ENCODE data around the gene POLQ. TPM values are rescaled to one million over a fixed set of nuclear protein-coding genes. Genes with fewer than 3 reads are reported as not detected.

Gene POLQ
- total and polyA plus RNA-seq, 2 of the 8 experiments (the other 6 are each of a cell fraction or from before 2014, with no cell fraction given) = 3.6 to 15.3 TPM

- TF ChIP-seq TAF7 (optimal IDR thresholded peaks at IDR 0.05; ENCODE audit: borderline replicate concordance, low read depth, low read length) (no peak), SRF (IDR thresholded peaks at IDR 0.05; ENCODE audit: low read depth, low read length) (no peak), ATF3 (IDR thresholded peaks at IDR 0.05; ENCODE audit: insufficient read depth, low read depth, low read length) (no peak), PHF8 (conservative IDR thresholded peaks at IDR 0.05; ENCODE audit: low read depth, low read length) (no peak)
- no peaks in the 10 kb centered on the region for H3K79me2 ChIP-seq (ENCODE audit: control insufficient read depth in 1 of 2, insufficient read depth in 2 of 2, low read length in 2 of 2)
- no peak overlapping the region for H3K18ac ChIP-seq (ENCODE audit: extremely low read depth, low read length)
- no peak overlapping the region for H2AK5ac ChIP-seq (ENCODE audit: low read depth, low read length)
- POLR2A ChIA-PET (ENCODE audit: partially characterized antibody) = no interaction called here
- H3K56ac ChIP-seq (replicated peaks; ENCODE audit: insufficient read length, low read depth, low read length) = no peak overlapping the region
- H3K27me3 ChIP-seq (replicated peaks in 1 of 4; ENCODE audit: control insufficient read depth in 3 of 4, extremely low read depth in 1 of 4, insufficient read depth in 3 of 4, low read length in 3 of 4) = no peaks in the 10 kb centered on the region
- no peaks in the 10 kb centered on the region for H3K36me3 ChIP-seq (ENCODE audit: control insufficient read depth in 2 of 4, insufficient read depth in 4 of 4, low read length in 3 of 4)
- H3K79me1 ChIP-seq (ENCODE audit: low read depth, low read length) = no peaks in the 10 kb centered on the region
- no peak overlapping the region for H2BK120ac ChIP-seq (replicated peaks; ENCODE audit: low read depth, low read length)
- H3K4ac ChIP-seq (replicated peaks; ENCODE audit: insufficient read length, low read depth, low read length) = no peak overlapping the region
- no peak overlapping the region for H4K5ac ChIP-seq (ENCODE audit: insufficient read length, low read depth, low read length)
- H4K8ac ChIP-seq (ENCODE audit: extremely low read depth, insufficient read depth, low read length) = no peak overlapping the region
- no peak overlapping the region for H3K9ac ChIP-seq (replicated peaks in 1 of 4; ENCODE audit: extremely low read depth in 1 of 4, low read depth in 3 of 4, low read length in 3 of 4)
- no peak for FAIRE-seq
- H4K91ac ChIP-seq (replicated peaks; ENCODE audit: insufficient read length, low read length) = no peak overlapping the region
- H3K27ac ChIP-seq (ENCODE audit: low read depth, low read length) = no peak overlapping the region
- DNase-seq (ENCODE audit: low read depth in 1 of 2, low spot score in 2 of 2) = no peak
- no peaks in the 10 kb centered on the region for H4K20me1 ChIP-seq (replicated peaks in 1 of 2; ENCODE audit: control insufficient read depth in 1 of 2, insufficient read depth in 2 of 2, low read length in 2 of 2)
- H2BK12ac ChIP-seq (ENCODE audit: low read depth, low read length) = no peak overlapping the region
- H2BK15ac ChIP-seq (ENCODE audit: low read length) = no peak overlapping the region
- 94% methylated on average over 1 of the region's 1 CpG; no CpG with 5 or more reads in 1 of the 2 experiments for WGBS, 2 experiments (ENCODE audit: extremely low coverage in 1 of 2, insufficient coverage in 1 of 2, insufficient read length in 1 of 2, insufficient replicate concordance in 2 of 2, low coverage in 1 of 2, low lambda C conversion rate in 2 of 2, missing lambda C conversion rate in 1 of 2)
- H2BK20ac ChIP-seq (ENCODE audit: low read length) = no peak overlapping the region
- H2BK5ac ChIP-seq (ENCODE audit: low read depth, low read length) = no peak overlapping the region
- no peak overlapping the region for H3K4me2 ChIP-seq (ENCODE audit: insufficient read depth in 1 of 2, low read depth in 2 of 2, low read length in 2 of 2)
- no peaks in the 10 kb centered on the region for H3K23me2 ChIP-seq (ENCODE audit: low read depth, low read length)
- no peak overlapping the region for H3K14ac ChIP-seq (ENCODE audit: insufficient read length)
- H2AFZ ChIP-seq (ENCODE audit: low read length) = no peak overlapping the region
- no peak overlapping the region for H3K4me3 ChIP-seq (ENCODE audit: extremely low read depth in 1 of 4, insufficient read depth in 2 of 4, low read depth in 3 of 4, low read length in 4 of 4)
- no peaks in the 10 kb centered on the region for H3K4me1 ChIP-seq (replicated peaks in 1 of 4; ENCODE audit: control insufficient read depth in 3 of 4, insufficient read depth in 4 of 4, low read length in 3 of 4)
- no peaks in the 10 kb centered on the region for H3K9me3 ChIP-seq (ENCODE audit: insufficient read depth in 2 of 2, low read depth in 1 of 2, low read length in 1 of 2)
- CTCF ChIA-PET (ENCODE audit: partially characterized antibody) = interaction anchor here (0.9 kb wide), 1 partner anchor 9 kb away, joined by 4 read pairs; no protein-coding TSS in a partner anchor
- H3K23ac ChIP-seq (ENCODE audit: insufficient read length) = no peak overlapping the region
Measured at GRCh38 chr3:121411523-121411922, 134.3 kb downstream of the POLQ start.
